ENCODE results near the gene AURKAIP1. TPM values are rescaled to one million over a fixed set of nuclear protein-coding genes. Genes with fewer than 3 reads are reported as not detected.

The AURKAIP1 gene
- total and polyA plus RNA-seq, 2 of the 13 experiments (the other 11 are each of a cell fraction or from before 2014, with no cell fraction given): 69.5 to 175 TPM

DNA sequence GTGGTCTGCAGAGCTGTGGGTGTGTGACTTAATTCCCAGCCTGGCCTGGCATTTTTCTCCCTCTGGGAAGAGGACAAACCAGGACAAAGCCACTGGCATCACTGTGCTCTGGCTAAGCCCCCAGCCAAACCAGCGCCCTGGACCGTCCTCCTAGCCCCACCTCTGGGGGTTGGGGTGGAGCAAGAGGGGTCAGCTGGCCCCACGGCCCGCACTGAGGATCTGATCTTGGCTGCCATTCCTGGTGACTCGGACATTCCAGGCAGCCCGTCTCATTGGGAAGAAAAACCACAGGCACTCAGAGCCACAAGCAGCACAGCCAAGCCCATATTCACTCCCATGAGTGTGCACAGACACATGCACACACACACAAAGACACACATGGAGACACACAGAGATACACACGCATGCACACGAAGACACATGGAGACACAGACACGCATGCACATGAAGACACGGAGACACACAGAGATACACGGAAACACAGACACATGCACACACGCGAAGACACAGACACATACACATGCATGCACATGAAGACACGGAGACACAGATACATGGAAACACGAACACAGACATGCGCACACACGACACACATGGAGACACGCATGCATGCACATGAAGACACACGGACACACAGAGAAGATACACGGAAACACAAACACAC lies 14.4 kb downstream of the AURKAIP1 start (continued):
- TF ChIP-seq, protein P1, sequence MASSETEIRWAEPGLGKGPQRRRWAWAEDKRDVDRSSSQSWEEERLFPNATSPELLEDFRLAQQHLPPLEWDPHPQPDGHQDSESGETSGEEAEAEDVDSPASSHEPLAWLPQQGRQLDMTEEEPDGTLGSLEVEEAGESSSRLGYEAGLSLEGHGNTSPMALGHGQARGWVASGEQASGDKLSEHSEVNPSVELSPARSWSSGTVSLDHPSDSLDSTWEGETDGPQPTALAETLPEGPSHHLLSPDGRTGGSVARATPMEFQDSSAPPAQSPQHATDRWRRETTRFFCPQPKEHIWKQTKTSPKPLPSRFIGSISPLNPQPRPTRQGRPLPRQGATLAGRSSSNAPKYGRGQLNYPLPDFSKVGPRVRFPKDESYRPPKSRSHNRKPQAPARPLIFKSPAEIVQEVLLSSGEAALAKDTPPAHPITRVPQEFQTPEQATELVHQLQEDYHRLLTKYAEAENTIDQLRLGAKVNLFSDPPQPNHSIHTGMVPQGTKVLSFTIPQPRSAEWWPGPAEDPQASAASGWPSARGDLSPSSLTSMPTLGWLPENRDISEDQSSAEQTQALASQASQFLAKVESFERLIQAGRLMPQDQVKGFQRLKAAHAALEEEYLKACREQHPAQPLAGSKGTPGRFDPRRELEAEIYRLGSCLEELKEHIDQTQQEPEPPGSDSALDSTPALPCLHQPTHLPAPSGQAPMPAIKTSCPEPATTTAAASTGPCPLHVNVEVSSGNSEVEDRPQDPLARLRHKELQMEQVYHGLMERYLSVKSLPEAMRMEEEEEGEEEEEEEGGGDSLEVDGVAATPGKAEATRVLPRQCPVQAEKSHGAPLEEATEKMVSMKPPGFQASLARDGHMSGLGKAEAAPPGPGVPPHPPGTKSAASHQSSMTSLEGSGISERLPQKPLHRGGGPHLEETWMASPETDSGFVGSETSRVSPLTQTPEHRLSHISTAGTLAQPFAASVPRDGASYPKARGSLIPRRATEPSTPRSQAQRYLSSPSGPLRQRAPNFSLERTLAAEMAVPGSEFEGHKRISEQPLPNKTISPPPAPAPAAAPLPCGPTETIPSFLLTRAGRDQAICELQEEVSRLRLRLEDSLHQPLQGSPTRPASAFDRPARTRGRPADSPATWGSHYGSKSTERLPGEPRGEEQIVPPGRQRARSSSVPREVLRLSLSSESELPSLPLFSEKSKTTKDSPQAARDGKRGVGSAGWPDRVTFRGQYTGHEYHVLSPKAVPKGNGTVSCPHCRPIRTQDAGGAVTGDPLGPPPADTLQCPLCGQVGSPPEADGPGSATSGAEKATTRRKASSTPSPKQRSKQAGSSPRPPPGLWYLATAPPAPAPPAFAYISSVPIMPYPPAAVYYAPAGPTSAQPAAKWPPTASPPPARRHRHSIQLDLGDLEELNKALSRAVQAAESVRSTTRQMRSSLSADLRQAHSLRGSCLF (CRISPR knock-in tag; IDR thresholded peaks at IDR 0.05; ENCODE audit: borderline replicate concordance): no peak
- TF ChIP-seq, protein P2, sequence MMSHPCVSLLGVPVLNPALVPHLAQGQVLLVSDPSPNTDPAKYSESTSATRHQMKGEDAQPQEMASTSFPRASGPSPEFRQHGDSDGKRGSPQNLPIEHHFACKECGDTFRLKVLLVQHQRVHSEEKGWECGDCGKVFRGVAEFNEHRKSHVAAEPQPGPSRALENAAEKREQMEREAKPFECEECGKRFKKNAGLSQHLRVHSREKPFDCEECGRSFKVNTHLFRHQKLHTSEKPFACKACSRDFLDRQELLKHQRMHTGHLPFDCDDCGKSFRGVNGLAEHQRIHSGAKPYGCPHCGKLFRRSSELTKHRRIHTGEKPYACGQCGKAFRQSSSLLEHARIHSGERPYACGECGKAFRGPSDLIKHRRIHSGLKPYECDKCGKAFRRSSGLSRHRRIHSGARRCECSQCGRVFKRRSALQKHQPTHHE (CRISPR knock-in tag; IDR thresholded peaks at IDR 0.05; ENCODE audit: borderline replicate concordance): no peak
- TF ChIP-seq ZNF546 (CRISPR knock-in tag; conservative IDR thresholded peaks at IDR 0.05) (no peak), PAX8 (CRISPR knock-in tag; IDR thresholded peaks at IDR 0.05; ENCODE audit: borderline replicate concordance) (no peak), MAZ (IDR thresholded peaks at IDR 0.05; ENCODE audit: borderline replicate concordance, low read depth, low read length) (0 out of 2 replicates have a peak, but pooled peaks have one; percentile 39), MAZ (CRISPR knock-in tag; IDR thresholded peaks at IDR 0.05; ENCODE audit: low read depth) (0 out of 2 replicates have a peak, but pooled peaks have one; percentile 3), JUN (CRISPR knock-in tag; IDR thresholded peaks at IDR 0.05) (no peak), ZNF326 (CRISPR knock-in tag; IDR thresholded peaks at IDR 0.05; ENCODE audit: borderline replicate concordance) (no peak), ZNF382 (CRISPR knock-in tag; IDR thresholded peaks at IDR 0.05; ENCODE audit: borderline replicate concordance) (no peak), AGO1 (IDR thresholded peaks at IDR 0.05; ENCODE audit: low read depth, low read length, poor library complexity, severe bottlenecking) (no peak), PHF21A (CRISPR knock-in tag; IDR thresholded peaks at IDR 0.05) (0 out of 2 replicates have a peak, but pooled peaks have one; percentile 4), ZC3H4 (CRISPR knock-in tag; IDR thresholded peaks at IDR 0.05; ENCODE audit: borderline replicate concordance) (no peak), FOXO1 (CRISPR knock-in tag; IDR thresholded peaks at IDR 0.05) (no peak), U2AF2 (IDR thresholded peaks at IDR 0.05; ENCODE audit: low read depth, low read length) (no peak), ZC3H13 (CRISPR knock-in tag; IDR thresholded peaks at IDR 0.05) (0 out of 2 replicates have a peak, but pooled peaks have one; percentile 10), SRY (CRISPR knock-in tag; IDR thresholded peaks at IDR 0.05) (no peak), ZSCAN29 (CRISPR knock-in tag; conservative IDR thresholded peaks at IDR 0.05) (no peak), CREM (IDR thresholded peaks at IDR 0.05) (no peak), CREM (CRISPR knock-in tag; IDR thresholded peaks at IDR 0.05) (no peak), SSRP1 (CRISPR knock-in tag; IDR thresholded peaks at IDR 0.05) (no peak)
- TF ChIP-seq, protein P3, sequence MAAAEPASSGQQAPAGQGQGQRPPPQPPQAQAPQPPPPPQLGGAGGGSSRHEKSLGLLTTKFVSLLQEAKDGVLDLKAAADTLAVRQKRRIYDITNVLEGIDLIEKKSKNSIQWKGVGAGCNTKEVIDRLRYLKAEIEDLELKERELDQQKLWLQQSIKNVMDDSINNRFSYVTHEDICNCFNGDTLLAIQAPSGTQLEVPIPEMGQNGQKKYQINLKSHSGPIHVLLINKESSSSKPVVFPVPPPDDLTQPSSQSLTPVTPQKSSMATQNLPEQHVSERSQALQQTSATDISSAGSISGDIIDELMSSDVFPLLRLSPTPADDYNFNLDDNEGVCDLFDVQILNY (CRISPR knock-in tag; conservative IDR thresholded peaks at IDR 0.05): no peak
- TF ChIP-seq, protein P4, sequence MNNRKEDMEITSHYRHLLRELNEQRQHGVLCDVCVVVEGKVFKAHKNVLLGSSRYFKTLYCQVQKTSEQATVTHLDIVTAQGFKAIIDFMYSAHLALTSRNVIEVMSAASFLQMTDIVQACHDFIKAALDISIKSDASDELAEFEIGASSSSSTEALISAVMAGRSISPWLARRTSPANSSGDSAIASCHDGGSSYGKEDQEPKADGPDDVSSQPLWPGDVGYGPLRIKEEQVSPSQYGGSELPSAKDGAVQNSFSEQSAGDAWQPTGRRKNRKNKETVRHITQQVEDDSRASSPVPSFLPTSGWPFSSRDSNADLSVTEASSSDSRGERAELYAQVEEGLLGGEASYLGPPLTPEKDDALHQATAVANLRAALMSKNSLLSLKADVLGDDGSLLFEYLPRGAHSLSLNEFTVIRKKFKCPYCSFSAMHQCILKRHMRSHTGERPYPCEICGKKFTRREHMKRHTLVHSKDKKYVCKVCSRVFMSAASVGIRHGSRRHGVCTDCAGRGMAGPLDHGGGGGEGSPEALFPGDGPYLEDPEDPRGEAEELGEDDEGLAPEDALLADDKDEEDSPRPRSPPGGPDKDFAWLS (CRISPR knock-in tag; IDR thresholded peaks at IDR 0.05; ENCODE audit: borderline replicate concordance): no peak
